Ramos (cell line): ENCODE results near the gene BEGAIN.
"Not testable (repeated sequence)": the region's sequence is repeated elsewhere in the genome, so short reads cannot be mapped to it uniquely, and the experiment has no call there.

Experiments
- in situ Hi-C: fragments of 300-500 bp; cut with MboI; formaldehyde crosslinking; loops from one replicate; pipeline ENCODE4 v1.14.3; 2022; ENCODE audit warnings: low sequenced_read_pairs; ENCODE audit not compliant: unreplicated experiment

BEGAIN gene

DNA sequence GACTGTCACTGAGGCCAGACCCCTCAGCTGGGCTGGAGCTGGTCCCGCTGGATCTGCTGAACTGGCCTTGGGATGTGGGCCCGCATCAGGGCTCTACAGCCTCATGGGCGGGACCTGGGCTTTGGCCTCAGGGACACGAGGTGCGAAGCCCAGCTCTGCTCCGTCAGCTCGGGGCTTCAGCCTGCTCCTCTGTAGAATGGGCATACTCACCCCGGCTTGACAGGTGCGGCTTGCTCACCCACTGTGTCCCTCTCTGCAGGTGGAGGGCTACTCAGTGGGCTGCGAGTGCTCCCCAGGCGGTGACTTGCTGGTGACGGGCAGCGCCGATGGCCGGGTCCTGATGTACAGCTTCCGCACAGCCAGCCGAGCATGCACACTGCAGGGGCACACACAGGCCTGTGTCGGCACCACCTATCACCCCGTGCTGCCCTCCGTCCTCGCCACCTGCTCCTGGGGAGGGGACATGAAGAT lies 57.6 kb downstream of the BEGAIN start:
- in situ Hi-C loops: no loop called here

GRCh38 chr14:100528962-100529560 lies 58.2 kb downstream of the BEGAIN start:
- in situ Hi-C loops: no loop called here

DNA sequence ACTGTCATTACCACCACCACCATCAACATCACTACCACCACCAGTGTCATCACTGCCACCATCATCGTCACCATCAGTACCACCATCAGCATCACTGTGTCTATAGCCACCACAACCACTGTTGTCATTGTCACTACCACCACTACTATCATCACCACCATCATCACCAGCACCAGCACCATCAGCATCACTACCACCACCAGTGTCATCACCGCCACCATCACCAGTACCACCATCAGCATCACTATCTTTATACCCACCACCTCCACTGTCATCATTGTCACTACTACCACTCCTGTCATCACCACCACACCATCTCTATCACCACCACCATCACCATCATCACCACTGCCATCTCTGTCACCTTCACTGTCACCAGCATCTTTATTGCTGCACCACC lies 60.6 kb downstream of the BEGAIN start:
- in situ Hi-C loops: no loop called here

GRCh38 chr14:100526057-100526456 lies 61.2 kb downstream of the BEGAIN start:
- in situ Hi-C loops: no loop called here

DNA sequence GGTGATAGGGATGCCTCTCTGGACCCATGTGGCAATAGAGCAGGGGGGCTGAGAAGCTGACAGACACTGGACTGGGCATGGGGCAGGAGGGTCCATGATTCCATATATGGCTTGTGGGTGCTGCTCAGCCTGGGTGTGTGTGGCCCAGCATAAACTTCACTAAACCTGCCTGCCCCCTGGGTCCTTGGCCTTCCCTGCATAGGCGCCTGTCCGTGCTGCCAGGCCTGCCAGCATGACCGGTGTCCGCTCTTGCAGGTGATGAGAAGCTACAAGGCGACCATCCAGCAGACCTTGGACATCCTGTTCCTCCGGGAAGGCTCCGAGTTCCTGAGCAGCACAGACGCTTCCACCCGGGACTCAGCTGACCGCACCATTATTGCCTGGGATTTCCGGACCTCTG lies 61.6 kb downstream of the BEGAIN start:
- in situ Hi-C loops: no loop called here

DNA sequence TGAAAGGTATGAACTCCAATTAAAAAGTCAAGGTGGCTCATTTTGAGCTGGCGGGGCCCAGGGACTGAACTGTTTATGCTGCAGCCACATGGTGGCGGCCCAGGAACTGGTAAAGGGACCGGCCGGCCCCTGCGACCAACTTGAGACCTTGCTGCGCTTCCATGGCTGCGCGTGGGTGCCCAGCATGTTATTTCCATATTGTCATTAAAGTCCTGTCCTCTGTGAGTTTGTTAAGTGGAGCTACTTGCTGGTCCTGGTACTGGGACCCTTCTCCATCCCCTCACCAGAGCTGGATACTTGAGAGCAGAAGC lies 62.3 kb downstream of the BEGAIN start:
- in situ Hi-C loops: no loop called here

GRCh38 chr14:100524233-100524932 lies 62.8 kb downstream of the BEGAIN start:
- in situ Hi-C loops: no loop called here

- in situ Hi-C loops: no loop called here
These were observed 63.4 kb downstream of the BEGAIN start for GRCh38 chr14:100523843-100524169.

GRCh38 chr14:100523131-100523842 lies 63.9 kb downstream of the BEGAIN start:
- in situ Hi-C loops: no loop called here

GRCh38 chr14:100522616-100523099 lies 64.6 kb downstream of the BEGAIN start:
- in situ Hi-C loops: no loop called here

GRCh38 chr14:100506053-100506452 lies 81.2 kb downstream of the BEGAIN start:
- in situ Hi-C loops: not testable (repeated sequence)

- in situ Hi-C loops: no loop called here
These were observed 82.7 kb downstream of the BEGAIN start for GRCh38 chr14:100504372-100505078.

GRCh38 chr14:100503251-100503650 lies 84.0 kb downstream of the BEGAIN start:
- in situ Hi-C loops: no loop called here

GRCh38 chr14:100502622-100503220 lies 84.5 kb downstream of the BEGAIN start:
- in situ Hi-C loops: no loop called here

GRCh38 chr14:100500128-100500527 lies 87.1 kb downstream of the BEGAIN start:
- in situ Hi-C loops: no loop called here

DNA sequence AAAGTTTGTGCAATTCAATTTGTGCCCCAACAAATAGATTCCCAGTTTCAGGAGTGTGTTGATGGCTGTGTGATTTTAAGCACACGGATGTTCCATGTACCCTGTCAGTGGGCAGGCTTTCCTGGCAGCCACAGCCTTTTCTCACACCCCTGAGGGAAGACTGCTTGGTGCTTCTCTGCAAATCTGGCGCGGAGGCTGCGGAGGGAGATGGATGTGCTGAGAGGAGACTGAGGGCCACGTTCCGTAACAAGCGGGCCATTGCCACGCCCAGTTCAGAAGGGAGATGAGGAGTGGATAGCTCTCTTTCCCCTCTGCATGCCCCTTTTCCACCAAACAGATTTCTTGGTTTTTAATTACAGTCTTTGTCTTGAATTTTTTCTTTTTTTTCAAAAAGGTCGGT lies 89.1 kb downstream of the BEGAIN start:
- in situ Hi-C loops: no loop called here

- in situ Hi-C loops: no loop called here
These were observed 91.3 kb downstream of the BEGAIN start for GRCh38 chr14:100495917-100496316.

DNA sequence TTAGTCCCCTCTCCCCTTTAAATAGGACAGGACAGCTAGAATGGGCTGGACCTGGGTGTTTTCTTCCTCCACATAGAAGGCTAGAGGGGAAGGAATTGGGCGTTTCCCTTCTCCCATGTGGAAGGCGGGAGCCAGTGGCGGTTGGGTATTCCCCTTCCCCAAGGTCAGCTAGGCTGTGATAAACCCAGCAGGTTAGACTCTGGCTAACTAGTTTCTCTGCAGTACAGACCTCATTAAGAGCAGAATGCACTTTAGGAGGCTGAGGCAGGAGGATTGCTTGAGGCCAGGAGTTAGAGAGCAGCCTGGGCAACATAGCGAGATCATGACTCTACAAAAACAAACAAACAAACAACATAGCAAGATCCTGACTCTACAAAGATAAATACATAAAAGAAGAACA lies 92.6 kb downstream of the BEGAIN start:
- in situ Hi-C loops: no loop called here

GRCh38 chr14:100490252-100490651 lies 97.0 kb downstream of the BEGAIN start:
- in situ Hi-C loops: no loop called here

- in situ Hi-C loops: no loop called here
These were observed 99.2 kb downstream of the BEGAIN start for GRCh38 chr14:100488057-100488456.

- in situ Hi-C loops: no loop called here
These were observed 99.9 kb downstream of the BEGAIN start for GRCh38 chr14:100487304-100487703.
